ENCODE measurements around the gene PPFIBP2. TPM values are rescaled to one million over a fixed set of nuclear protein-coding genes. Genes with fewer than 3 reads are reported as not detected.

Gene PPFIBP2
- total RNA-seq, 1 experiment from 2014 or later: 5.7 TPM

DNA sequence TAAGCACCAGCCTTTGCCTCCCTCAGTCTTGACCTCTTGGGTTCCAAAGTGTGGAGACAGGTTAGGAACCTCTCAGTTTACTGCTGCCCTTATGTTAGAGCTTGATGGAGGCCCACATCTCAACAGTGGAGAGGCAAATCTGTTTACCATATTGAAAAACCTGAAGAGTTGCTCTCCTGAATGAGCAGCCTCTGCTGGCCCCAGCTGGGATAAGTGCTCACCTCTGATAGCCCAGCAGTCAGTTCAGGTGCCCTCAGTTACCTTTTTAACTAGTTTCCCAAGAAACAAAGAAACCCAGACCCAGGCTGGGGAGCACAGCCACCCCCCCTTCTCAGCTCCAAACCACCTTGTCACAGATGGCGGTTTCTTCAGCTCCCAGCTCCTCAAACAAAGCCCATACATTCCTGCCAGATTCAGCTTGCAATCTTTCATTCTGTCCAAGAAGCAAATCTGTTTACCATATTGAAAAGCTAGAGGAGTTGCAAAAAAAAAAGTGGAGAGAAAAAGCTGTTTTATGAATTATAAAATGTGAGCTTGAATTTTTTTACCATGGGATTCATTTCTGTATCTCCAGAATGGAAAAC is 57.2 kb downstream of the PPFIBP2 start:
- H3K27ac ChIP-seq (ENCODE audit: low read depth, low read length): no peak overlapping the region
- peaks cover 14 to 22% of the 10 kb centered on the region in 2 experiments for H3K4me1 ChIP-seq (ENCODE audit: control insufficient read depth in 1 of 2, insufficient read depth in 2 of 2, low read length in 2 of 2)
- no peaks in the 10 kb centered on the region for H3K27me3 ChIP-seq (ENCODE audit: insufficient read depth, low read length)
- H4K20me1 ChIP-seq (ENCODE audit: insufficient read depth): no peaks in the 10 kb centered on the region
- no peaks in the 10 kb centered on the region for H3K9me3 ChIP-seq (ENCODE audit: control insufficient read depth in 1 of 2, insufficient read depth in 1 of 2, low read depth in 1 of 2, low read length in 2 of 2)
- H3K4me3 ChIP-seq (replicated peaks in 1 of 2; ENCODE audit: low read depth in 1 of 2, low read length in 2 of 2): no peak overlapping the region
- no peak overlapping the region for H2AFZ ChIP-seq (ENCODE audit: low read depth, low read length, poor library complexity, severe bottlenecking)
- no peaks in the 10 kb centered on the region for H3K79me2 ChIP-seq (ENCODE audit: insufficient read depth, low read length)
- DNase-seq (ENCODE audit: low read depth, low spot score): no peak
- RAD21 ChIA-PET (ENCODE audit: low non-redundant PET in 1 of 2, low total read pairs in 2 of 2, uncharacterized antibody in 2 of 2, unreplicated experiment in 2 of 2): interaction anchor here (0.7 to 2.0 kb wide), 7 partner anchors 72 to 118 kb away, joined by 3 to 16 read pairs (median 8); partner anchors contain the start of gene CYB5R2 (in 1 of the 2)
- BruUV-seq (replicated peaks): no TSS peak
- H3K36me3 ChIP-seq (ENCODE audit: control insufficient read depth in 1 of 2, insufficient read depth in 2 of 2, low read length in 2 of 2): no peaks in the 10 kb centered on the region
- ATAC-seq: no peak
- no peak overlapping the region for H3K9ac ChIP-seq (ENCODE audit: low read length)
- CTCF ChIA-PET: interaction anchor here (0.6 to 3.4 kb wide), 15 partner anchors 10 to 473 kb away, joined by 3 to 52 read pairs (median 4); partner anchors contain the start of gene PPFIBP2
- H3K9me2 ChIP-seq (ENCODE audit: insufficient read depth): no peaks in the 10 kb centered on the region
- no peak overlapping the region for H3K4me2 ChIP-seq (ENCODE audit: low read length)
- TF ChIP-seq POLR2A (IDR thresholded peaks at IDR 0.05; ENCODE audit: borderline replicate concordance, extremely low read depth, insufficient read depth, insufficient read length) (no peak), REST (IDR thresholded peaks at IDR 0.05; ENCODE audit: low read depth) (no peak), CTCF (IDR thresholded peaks at IDR 0.05 in 2 of 3, conservative IDR thresholded peaks at IDR 0.05 in 1 of 3; ENCODE audit: borderline replicate concordance in 1 of 3, insufficient read depth in 1 of 3, low read depth in 2 of 3, low read length in 2 of 3) (no peak), YY1 (IDR thresholded peaks at IDR 0.05; ENCODE audit: extremely low read depth, insufficient replicate concordance, low read depth, low read length) (no peak), EZH2phosphoT487 (IDR thresholded peaks at IDR 0.05; ENCODE audit: borderline replicate concordance) (no peak), ELF1 (IDR thresholded peaks at IDR 0.05; ENCODE audit: borderline replicate concordance, low read depth) (no peak), TCF7L2 (IDR thresholded peaks at IDR 0.05; ENCODE audit: borderline replicate concordance, extremely low read depth, insufficient read depth, insufficient read length) (no peak), SRF (IDR thresholded peaks at IDR 0.05; ENCODE audit: low read depth) (no peak), ATF3 (IDR thresholded peaks at IDR 0.05) (no peak), SP1 (IDR thresholded peaks at IDR 0.05; ENCODE audit: low read depth) (no peak), SIN3A (IDR thresholded peaks at IDR 0.05; ENCODE audit: low read depth) (no peak), CBX3 (IDR thresholded peaks at IDR 0.05; ENCODE audit: low read depth) (no peak), RAD21 (IDR thresholded peaks at IDR 0.05; ENCODE audit: low read depth) (no peak), FOSL1 (IDR thresholded peaks at IDR 0.05; ENCODE audit: low read depth) (no peak), POLR2AphosphoS5 (IDR thresholded peaks at IDR 0.05; ENCODE audit: low read depth, low read length) (no peak), CEBPB (IDR thresholded peaks at IDR 0.05; ENCODE audit: low read depth) (no peak)
- TF ChIP-seq, protein P1, sequence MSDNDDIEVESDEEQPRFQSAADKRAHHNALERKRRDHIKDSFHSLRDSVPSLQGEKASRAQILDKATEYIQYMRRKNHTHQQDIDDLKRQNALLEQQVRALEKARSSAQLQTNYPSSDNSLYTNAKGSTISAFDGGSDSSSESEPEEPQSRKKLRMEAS (IDR thresholded peaks at IDR 0.05): no peak
- POLR2A ChIA-PET: no interaction called here
- intact Hi-C loops (cut with micrococcal nuclease): loop anchor here (1.0 to 2.0 kb wide), 2 partner anchors 86 to 94 kb away; no protein-coding TSS in a partner anchor

All from HCT116 (cell line).